ENCODE results near the gene TMEM86A. TPM values are rescaled to one million over a fixed set of nuclear protein-coding genes. Genes with fewer than 3 reads are reported as not detected.

TMEM86A gene
- total and polyA plus RNA-seq, 2 of the 4 experiments (the other 2 are of a cell fraction), result 0.31 to 0.36 TPM

GRCh38 chr11:18749681-18750319, 51.2 kb downstream of the TMEM86A start:
- Histone ChIP-seq H2BK15ac (ENCODE audit: low read depth, low read length) (peak overlapping the region; percentile 67; the same call in 2 of the 3 replicates), H2AK9ac (replicated peaks; ENCODE audit: low read depth, low read length, poor library complexity) (peak overlapping the region; percentile 22), H3K4me3 (ENCODE audit: insufficient read depth, low read depth, low read length) (no peak overlapping the region), H3K36me3 (ENCODE audit: control insufficient read depth, insufficient read depth, low read length) (no peaks in the 10 kb centered on the region), H4K91ac (ENCODE audit: insufficient read depth, low read depth, low read length) (peak overlapping the region; percentile 93), H3K9me3 (ENCODE audit: control insufficient read depth, insufficient read depth, low read length) (no peaks in the 10 kb centered on the region), H2AK5ac (ENCODE audit: low read depth, low read length) (peak overlapping the region; percentile 80), H4K20me1 (ENCODE audit: insufficient read depth, low read length) (no peaks in the 10 kb centered on the region), H3K4me2 (ENCODE audit: low read depth, low read length) (no peak overlapping the region), H3K27ac (ENCODE audit: insufficient read depth, low read length) (peak overlapping the region; percentile 36), H3K14ac (replicated peaks; ENCODE audit: low read depth, low read length) (peak overlapping the region; percentile 62; the same call in 1 of the 2 replicates), H2BK5ac (ENCODE audit: low read depth, low read length, poor library complexity, severe bottlenecking) (peak overlapping the region; percentile 59), H3K9me1 (ENCODE audit: insufficient read depth, low read length) (peaks cover 6% of the 10 kb centered on the region; the same call in 1 of the 2 replicates), H2BK20ac (ENCODE audit: low read depth, low read length) (peak overlapping the region; percentile 57; the same call in 1 of the 2 replicates), H3K18ac (ENCODE audit: low read depth, low read length) (0 out of 2 replicates have a peak overlapping the region, but pooled peaks have one; percentile 27), H3K23ac (ENCODE audit: low read depth, low read length) (0 out of 2 replicates have a peak overlapping the region, but pooled peaks have one; percentile 18), H3K27me3 (ENCODE audit: control insufficient read depth, insufficient read depth, low read length) (no peaks in the 10 kb centered on the region; the same call in 1 of the 2 replicates), H3K56ac (ENCODE audit: extremely low read depth, insufficient read depth, low read length) (peak overlapping the region; percentile 35), H3K9ac (ENCODE audit: low read depth, low read length) (no peak overlapping the region), H2AFZ (replicated peaks; ENCODE audit: low read length, poor library complexity) (peak overlapping the region; percentile 94), H3K4me1 (ENCODE audit: control insufficient read depth, insufficient read depth, low read length) (peaks cover 5% of the 10 kb centered on the region), H2BK120ac (ENCODE audit: low read depth, low read length) (peak overlapping the region; percentile 69), H3K4ac (ENCODE audit: low read depth, low read length) (peak overlapping the region; percentile 86), H4K5ac (ENCODE audit: low read depth, low read length) (peak overlapping the region; percentile 69), H4K8ac (ENCODE audit: low read depth in 2 of 2, low read length in 2 of 2) (peak overlapping the region; percentile 83 to 99), H3K79me1 (ENCODE audit: low read depth in 1 of 2, low read length in 2 of 2) (no peaks in the 10 kb centered on the region)
- intact Hi-C loops (cut with micrococcal nuclease) (no loop called here), in situ Hi-C loops (cut with MboI; ENCODE audit: low sequenced_read_pairs) (loop anchor here (25.0 kb wide), 1 partner anchor 212 kb away; the partner anchor contains the start of gene TSG101), dilution Hi-C loops (cut with HindIII; ENCODE audit: low sequenced_read_pairs, unreplicated experiment) (no loop called here)
- 80% methylated on average over 2 of the region's 12 CpGs; no CpG with 5 or more reads in 1 of the 2 experiments for WGBS, 2 experiments (ENCODE audit: extremely low coverage in 2 of 2, insufficient read length in 1 of 2)
- TF ChIP-seq RCOR1 (IDR thresholded peaks at IDR 0.05; ENCODE audit: insufficient replicate concordance, low read length) (no peak), FOS (IDR thresholded peaks at IDR 0.05; ENCODE audit: low read depth, low read length) (peak; percentile 56; the same call in 1 of the 2 replicates)
- no TSS peak for BruUV-seq (replicated peaks)
- ChIA-PET CTCF (interaction anchor here (1.7 to 2.0 kb wide), 2 partner anchors 14 to 28 kb away, joined by 4 to 6 read pairs; no protein-coding TSS in a partner anchor), POLR2A (ENCODE audit: unreplicated experiment) (no interaction called here)
- DNase-seq, result peak; percentile 75
- ATAC-seq (ENCODE audit: low read depth), result peak; percentile 97

All from IMR-90 (cell line).